LNCaP clone FGC (cell line): ENCODE data around the gene LACC1.

Experiments
- DNase-seq: peaks from one replicate; pipeline ENCODE4 v3.0.0-alpha.2; 2011; ENCODE audit warnings: low read depth
- H3K4me3 ChIP-seq: 2 replicates; pipeline ENCODE4 v1.5.1; 2011; ENCODE audit warnings: mild to moderate bottlenecking, low read depth, low read length, control low read depth
- TF ChIP-seq, protein P1 (sequence below): IDR thresholded peaks from 2 replicates; pipeline ENCODE4 v1.5.1; 2012; ENCODE audit warnings: mild to moderate bottlenecking; ENCODE audit not compliant: control insufficient read depth, insufficient read depth; ENCODE audit errors: extremely low read depth

Gene LACC1

DNA sequence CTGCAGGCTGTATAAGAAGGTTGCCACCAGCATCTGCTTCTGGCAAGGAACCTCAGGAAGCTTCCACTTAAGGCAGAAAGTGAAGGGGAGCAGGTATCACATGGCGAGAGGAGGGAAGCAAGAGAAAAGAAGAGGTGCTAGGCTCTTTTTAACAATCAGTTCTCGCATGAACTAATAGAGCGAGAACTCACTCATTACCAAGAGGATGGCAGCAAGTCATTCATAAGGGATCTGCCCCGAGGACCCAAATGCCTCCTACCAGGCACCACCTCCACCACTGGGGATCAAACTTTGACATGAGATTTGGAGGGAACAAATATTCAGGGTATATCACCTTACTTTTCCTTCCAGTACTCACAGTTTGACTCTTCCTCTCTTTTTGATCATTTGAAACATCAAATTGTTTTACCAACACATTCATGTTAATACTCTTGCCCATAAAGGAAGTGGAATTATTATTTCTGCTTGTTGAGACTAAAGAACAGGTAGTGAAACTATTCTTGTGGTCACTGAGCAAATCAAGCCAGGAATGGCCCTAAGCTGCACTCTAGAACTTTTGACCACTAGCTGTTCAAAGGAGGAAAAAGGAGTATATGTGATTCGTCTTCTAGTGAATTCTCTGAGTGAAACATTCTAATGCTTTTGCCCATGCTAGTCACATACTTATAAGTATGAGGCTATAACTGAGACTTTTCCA is 45.0 kb downstream of the LACC1 start:
- TF ChIP-seq, protein P1, sequence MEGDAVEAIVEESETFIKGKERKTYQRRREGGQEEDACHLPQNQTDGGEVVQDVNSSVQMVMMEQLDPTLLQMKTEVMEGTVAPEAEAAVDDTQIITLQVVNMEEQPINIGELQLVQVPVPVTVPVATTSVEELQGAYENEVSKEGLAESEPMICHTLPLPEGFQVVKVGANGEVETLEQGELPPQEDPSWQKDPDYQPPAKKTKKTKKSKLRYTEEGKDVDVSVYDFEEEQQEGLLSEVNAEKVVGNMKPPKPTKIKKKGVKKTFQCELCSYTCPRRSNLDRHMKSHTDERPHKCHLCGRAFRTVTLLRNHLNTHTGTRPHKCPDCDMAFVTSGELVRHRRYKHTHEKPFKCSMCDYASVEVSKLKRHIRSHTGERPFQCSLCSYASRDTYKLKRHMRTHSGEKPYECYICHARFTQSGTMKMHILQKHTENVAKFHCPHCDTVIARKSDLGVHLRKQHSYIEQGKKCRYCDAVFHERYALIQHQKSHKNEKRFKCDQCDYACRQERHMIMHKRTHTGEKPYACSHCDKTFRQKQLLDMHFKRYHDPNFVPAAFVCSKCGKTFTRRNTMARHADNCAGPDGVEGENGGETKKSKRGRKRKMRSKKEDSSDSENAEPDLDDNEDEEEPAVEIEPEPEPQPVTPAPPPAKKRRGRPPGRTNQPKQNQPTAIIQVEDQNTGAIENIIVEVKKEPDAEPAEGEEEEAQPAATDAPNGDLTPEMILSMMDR = no peak
- no peak for DNase-seq
- H3K4me3 ChIP-seq = no peak overlapping the region

DNA sequence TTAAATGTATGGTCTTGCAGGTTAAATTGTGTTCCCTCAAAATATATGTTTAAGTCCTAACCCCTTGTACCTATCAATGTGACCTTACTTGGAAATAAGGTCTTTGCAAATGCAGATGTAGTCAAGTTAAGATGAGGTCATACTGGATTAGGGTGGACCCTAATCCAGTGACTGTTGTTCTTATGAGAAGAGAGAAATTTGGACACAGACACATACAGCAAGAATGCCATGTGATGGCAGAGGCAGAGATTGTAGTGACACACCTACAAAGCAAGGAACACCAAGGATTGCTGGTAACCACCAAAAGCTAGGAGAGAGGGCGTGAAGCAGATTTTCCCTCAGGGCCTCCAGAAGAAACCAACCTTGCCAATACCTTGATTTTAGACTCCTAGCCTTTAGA is 50.2 kb downstream of the LACC1 start:
- no peak overlapping the region for H3K4me3 ChIP-seq
- DNase-seq = no peak
- TF ChIP-seq, protein P1 = no peak

DNA sequence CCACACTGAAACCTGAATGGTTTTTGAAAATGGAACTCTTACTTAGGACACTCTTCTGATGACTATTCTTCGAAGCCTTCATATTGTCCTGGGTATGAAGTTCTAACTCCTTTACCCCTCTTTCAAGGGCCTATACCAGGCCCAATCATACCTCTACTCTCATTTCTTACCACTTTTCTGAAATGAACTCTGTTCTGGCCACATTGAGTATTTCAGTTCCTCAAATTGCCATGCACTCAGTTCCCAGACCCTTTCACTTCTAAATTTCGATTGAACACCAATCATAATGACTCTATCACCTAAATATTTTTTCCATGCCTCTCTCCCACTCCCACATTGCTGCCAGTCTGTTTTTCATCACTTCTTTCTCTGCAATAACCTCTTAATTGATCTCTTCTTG is 53.7 kb downstream of the LACC1 start:
- DNase-seq = no peak
- TF ChIP-seq, protein P1 = no peak
- H3K4me3 ChIP-seq = no peak overlapping the region

DNA sequence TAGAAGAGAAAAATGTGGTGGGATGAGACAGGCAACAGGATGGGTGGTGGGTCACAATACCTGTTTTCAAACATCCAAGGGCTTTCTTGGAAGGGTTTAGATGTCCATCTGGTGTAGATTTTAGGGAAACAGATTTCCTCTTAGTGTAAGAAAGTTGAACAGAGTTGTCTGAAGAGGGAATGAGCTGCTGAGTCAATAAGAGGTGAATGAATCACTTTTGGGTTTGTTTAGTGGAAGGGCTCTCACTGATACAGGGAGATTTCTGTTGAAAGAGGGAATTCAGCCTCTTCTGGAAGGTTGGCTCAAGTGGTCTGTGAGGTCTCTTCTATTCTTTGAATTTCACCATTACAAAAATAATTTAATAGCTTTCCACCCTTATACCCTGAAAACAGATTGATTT is 54.6 kb downstream of the LACC1 start:
- DNase-seq = no peak
- no peak overlapping the region for H3K4me3 ChIP-seq
- TF ChIP-seq, protein P1 = no peak

DNA sequence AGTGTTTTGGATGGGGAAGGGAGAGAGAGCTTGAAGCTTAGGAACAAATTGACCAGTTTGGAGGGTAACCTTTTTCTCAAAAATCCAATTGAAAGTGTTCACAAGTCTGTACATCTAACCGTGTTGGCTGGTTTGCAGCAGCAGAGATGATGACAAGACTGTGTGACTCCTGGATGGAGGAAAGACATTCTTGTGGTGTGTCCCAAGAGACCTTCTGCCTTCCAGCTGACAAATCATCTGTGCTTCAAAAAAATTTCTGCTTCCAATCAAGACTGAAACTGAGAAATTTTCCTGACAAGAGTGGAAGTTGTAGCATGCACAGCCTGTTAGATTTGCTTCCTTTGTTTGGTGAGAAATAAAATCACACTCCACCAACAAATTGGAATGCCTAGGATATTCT is 56.2 kb downstream of the LACC1 start:
- no peak for DNase-seq

DNA sequence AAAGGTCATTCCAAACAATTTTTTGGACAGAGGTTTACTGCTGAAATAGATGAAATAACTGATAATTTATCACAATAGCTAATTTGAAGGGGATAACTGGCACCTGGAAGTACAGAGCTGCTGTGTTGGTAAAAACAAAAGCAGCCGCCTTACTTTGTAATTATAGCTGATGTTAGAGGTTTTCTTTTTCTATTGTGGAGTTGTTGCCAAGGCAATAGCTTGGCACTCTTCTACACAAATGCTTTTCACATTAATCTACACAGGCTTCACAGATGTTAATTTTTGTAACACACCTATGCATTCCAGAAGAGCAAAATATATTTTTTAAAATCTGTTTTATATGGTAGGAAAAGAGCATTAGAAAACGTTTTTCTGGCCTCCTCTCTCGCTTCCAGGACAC is 56.9 kb downstream of the LACC1 start:
- no peak for DNase-seq
- TF ChIP-seq, protein P1 = no peak
- H3K4me3 ChIP-seq = no peak overlapping the region

More for the DNA sequence above, 56.2 kb downstream of the LACC1 start:
- H3K4me3 ChIP-seq = no peak overlapping the region
- TF ChIP-seq, protein P1 = no peak

DNA sequence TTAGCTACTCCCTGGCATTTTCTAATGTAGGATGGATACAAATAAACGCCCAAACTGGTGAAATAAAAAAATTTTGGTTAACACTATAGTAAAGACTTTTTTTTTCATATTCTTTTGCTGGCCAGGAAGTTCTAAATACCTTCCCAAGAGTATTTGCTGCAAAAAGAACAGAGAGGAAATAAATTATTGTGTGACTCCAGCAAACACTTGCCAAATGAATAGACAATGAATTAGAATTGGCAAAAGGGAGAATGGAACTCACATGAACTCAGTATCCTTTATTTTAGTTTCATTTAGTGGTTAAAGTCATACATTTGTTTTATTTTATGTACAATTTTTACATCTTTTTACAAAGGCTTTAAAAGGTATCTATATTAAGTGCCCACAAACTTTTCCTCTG is 58.1 kb downstream of the LACC1 start:
- no peak for DNase-seq
- TF ChIP-seq, protein P1 = no peak
- no peak overlapping the region for H3K4me3 ChIP-seq
